ENCODE measurements around the gene EDNRA.
A peak's percentile ranks its signal among the peaks of the same experiment; 100 is the strongest.

EDNRA gene

GRCh38 chr4:147498031-147498660, 17.2 kb downstream of the EDNRA start:
- peak; percentile 54 for DNase-seq

- DNase-seq: no peak
Measured at GRCh38 chr4:147508346-147508745, 27.4 kb downstream of the EDNRA start.

- DNase-seq: no peak
Measured at GRCh38 chr4:147509386-147509785, 28.5 kb downstream of the EDNRA start.

GRCh38 chr4:147510962-147511668, 30.2 kb downstream of the EDNRA start:
- no peak for DNase-seq

- no peak for DNase-seq
Measured at GRCh38 chr4:147513091-147513490, 32.2 kb downstream of the EDNRA start.

- DNase-seq: no peak
Measured at GRCh38 chr4:147513952-147514351, 33.1 kb downstream of the EDNRA start.

GRCh38 chr4:147515220-147515936, 34.5 kb downstream of the EDNRA start:
- no peak for DNase-seq

- no peak for DNase-seq
Measured at GRCh38 chr4:147516133-147516532, 35.2 kb downstream of the EDNRA start.

GRCh38 chr4:147518086-147518485, 37.2 kb downstream of the EDNRA start:
- DNase-seq: no peak

- peak; percentile 3 for DNase-seq
Measured at GRCh38 chr4:147518846-147519767, 38.2 kb downstream of the EDNRA start.

GRCh38 chr4:147524601-147525000, 43.7 kb downstream of the EDNRA start:
- no peak for DNase-seq

- DNase-seq: no peak
Measured at GRCh38 chr4:147525494-147526271, 44.8 kb downstream of the EDNRA start.

GRCh38 chr4:147526272-147526654, 45.4 kb downstream of the EDNRA start:
- no peak for DNase-seq

- DNase-seq: no peak
Measured at GRCh38 chr4:147528054-147528453, 47.2 kb downstream of the EDNRA start.

- no peak for DNase-seq
Measured at GRCh38 chr4:147530134-147530533, 49.2 kb downstream of the EDNRA start.

GRCh38 chr4:147530723-147531122, 49.8 kb downstream of the EDNRA start:
- no peak for DNase-seq

GRCh38 chr4:147532896-147533295, 52.0 kb downstream of the EDNRA start:
- DNase-seq: no peak

GRCh38 chr4:147533331-147533730, 52.4 kb downstream of the EDNRA start:
- DNase-seq: no peak

GRCh38 chr4:147535124-147535523, 54.2 kb downstream of the EDNRA start:
- no peak for DNase-seq

GRCh38 chr4:147538711-147539110, 57.8 kb downstream of the EDNRA start:
- DNase-seq: no peak

- DNase-seq: no peak
Measured at GRCh38 chr4:147539959-147540358, 59.1 kb downstream of the EDNRA start.

Data from NCI-H226 (cell line).